NT2/D1 (cell line): ENCODE data around the gene M1AP.

ENCODE experiments used
- DNase-seq: peaks from one replicate; pipeline ENCODE4 v3.0.0-alpha.2; 2011; ENCODE audit warnings: low read depth, low spot score
- H3K27me3 ChIP-seq: 2 replicates; pipeline ENCODE4 v1.6.0; 2011; ENCODE audit warnings: mild to moderate bottlenecking; ENCODE audit not compliant: insufficient read length, insufficient read depth
- H3K36me3 ChIP-seq: 2 replicates; pipeline ENCODE4 v1.6.1; 2011; ENCODE audit warnings: mild to moderate bottlenecking, low read length, mixed read lengths; ENCODE audit not compliant: insufficient read depth, insufficient read length
- H3K4me1 ChIP-seq: 2 replicates; pipeline ENCODE4 v1.5.1; 2011; ENCODE audit not compliant: insufficient read depth, insufficient read length
- H3K4me3 ChIP-seq: 2 replicates; pipeline ENCODE4 v1.5.1; 2011; ENCODE audit warnings: low read depth; ENCODE audit not compliant: insufficient read length
- H3K9ac ChIP-seq: 2 replicates; pipeline ENCODE4 v1.6.0; 2011; ENCODE audit warnings: low read depth; ENCODE audit not compliant: insufficient read length
- H3K9me3 ChIP-seq: 2 replicates; pipeline ENCODE4 v1.5.1; 2011; ENCODE audit warnings: mild to moderate bottlenecking, low read length; ENCODE audit not compliant: insufficient read depth
- SUZ12 ChIP-seq: IDR thresholded peaks from 2 replicates; pipeline ENCODE4 v1.6.1; 2011; ENCODE audit not compliant: insufficient read length, insufficient read depth; ENCODE audit errors: extremely low read depth
- YY1 ChIP-seq: IDR thresholded peaks from 2 replicates; pipeline ENCODE4 v1.6.1; 2011; ENCODE audit not compliant: insufficient read length, insufficient read depth
- ZNF274 ChIP-seq: IDR thresholded peaks from 2 replicates; pipeline ENCODE4 v1.6.1; 2011; ENCODE audit warnings: mild to moderate bottlenecking, low read depth, low read length

M1AP gene

GRCh38 chr2:74553892-74554819 lies 94.0 kb downstream of the M1AP start, which contains the start of the genes DOK1 and LOXL3:
DOK1 (plus strand) TSS chr2:74554720; CDS start chr2:74554755, 35 bp downstream.
LOXL3 (minus strand) TSS chr2:74553942; CDS start chr2:74552634, 1,308 bp downstream.
- H3K4me3 ChIP-seq, result peak within 1 kb of the TSS; percentile 82
- peak within 1 kb of the TSS; percentile 76 for H3K9ac ChIP-seq
- TF ChIP-seq SUZ12, result no peak
- no peak for TF ChIP-seq ZNF274
- TF ChIP-seq YY1, result no peak
- H3K9me3 ChIP-seq, result no peaks in the 10 kb centered on the region
- H3K4me1 ChIP-seq, result peaks cover 7% of the 10 kb centered on the region
- DNase-seq, result peak; percentile 73
- H3K36me3 ChIP-seq, result peaks cover 15% of the 10 kb centered on the region
- peaks cover 46% of the 10 kb centered on the region for H3K27me3 ChIP-seq

- Histone ChIP-seq H3K27me3 (peaks cover 55% of the 10 kb centered on the region), H3K4me1 (peaks cover 7% of the 10 kb centered on the region), H3K9ac (peak overlapping the region; percentile 59), H3K36me3 (peaks cover 15% of the 10 kb centered on the region), H3K9me3 (no peaks in the 10 kb centered on the region), H3K4me3 (peak overlapping the region; percentile 82)
- TF ChIP-seq SUZ12 (no peak), YY1 (no peak), ZNF274 (no peak)
- DNase-seq, result no peak
These were observed 95.0 kb downstream of the M1AP start for GRCh38 chr2:74552914-74553811.

- Histone ChIP-seq H3K27me3 (peaks cover 64% of the 10 kb centered on the region), H3K9me3 (no peaks in the 10 kb centered on the region), H3K36me3 (peaks cover 15% of the 10 kb centered on the region), H3K9ac (no peak overlapping the region), H3K4me3 (no peak overlapping the region), H3K4me1 (peaks cover 7% of the 10 kb centered on the region)
- TF ChIP-seq SUZ12 (no peak), YY1 (no peak), ZNF274 (no peak)
- no peak for DNase-seq
These were observed 95.9 kb downstream of the M1AP start for GRCh38 chr2:74551942-74552913.

DNA sequence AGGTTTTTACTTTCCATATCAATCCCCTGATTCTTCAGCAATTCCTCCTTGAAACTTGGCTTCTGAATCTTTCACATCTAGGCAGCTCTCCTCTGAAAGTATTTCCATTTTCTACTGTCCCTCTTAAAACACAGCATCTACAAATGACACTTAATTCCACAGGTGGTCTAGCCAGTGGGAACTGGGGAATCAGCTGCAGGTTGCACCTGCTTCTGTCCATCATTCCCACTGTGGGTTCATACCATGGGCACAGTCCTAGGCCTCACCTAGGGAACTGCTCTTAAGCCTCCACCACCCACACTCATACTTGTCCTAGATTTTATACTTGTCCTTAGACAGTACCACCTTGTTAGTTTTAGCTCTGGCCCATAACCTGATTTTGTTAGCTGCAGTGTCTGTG lies 96.6 kb downstream of the M1AP start:
- peaks cover 66% of the 10 kb centered on the region for H3K27me3 ChIP-seq
- TF ChIP-seq ZNF274, result no peak
- TF ChIP-seq SUZ12, result no peak
- TF ChIP-seq YY1, result no peak
- H3K9ac ChIP-seq, result no peak overlapping the region
- H3K4me1 ChIP-seq, result peaks cover 7% of the 10 kb centered on the region
- H3K9me3 ChIP-seq, result no peaks in the 10 kb centered on the region
- H3K36me3 ChIP-seq, result peaks cover 8% of the 10 kb centered on the region
- no peak for DNase-seq
- H3K4me3 ChIP-seq, result no peak overlapping the region

DNA sequence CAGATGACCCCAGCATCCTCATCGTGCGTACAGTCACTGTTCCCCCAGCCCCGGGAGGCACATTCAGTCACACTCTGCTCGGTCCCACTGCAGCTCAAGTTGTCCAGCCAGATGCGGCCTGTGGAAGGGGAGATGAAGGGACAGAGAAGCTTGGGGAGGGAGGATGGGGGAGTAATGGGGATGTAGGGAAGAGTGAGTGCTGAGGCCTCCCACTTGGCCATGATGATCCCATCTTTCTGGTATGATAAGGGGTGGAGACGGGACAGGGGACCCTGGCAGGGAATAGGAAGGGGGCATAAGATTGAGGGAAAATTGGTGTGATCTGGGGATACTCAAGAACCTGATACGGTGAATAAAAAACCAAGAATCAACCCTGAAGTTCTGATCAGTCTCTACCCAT lies 97.9 kb downstream of the M1AP start:
- no peak overlapping the region for H3K4me3 ChIP-seq
- TF ChIP-seq YY1, result no peak
- no peak for TF ChIP-seq SUZ12
- TF ChIP-seq ZNF274, result no peak
- no peak overlapping the region for H3K9ac ChIP-seq
- H3K27me3 ChIP-seq, result peaks cover 54% of the 10 kb centered on the region
- H3K9me3 ChIP-seq, result no peaks in the 10 kb centered on the region
- peaks cover 3% of the 10 kb centered on the region for H3K36me3 ChIP-seq
- DNase-seq, result no peak
- peaks cover 4% of the 10 kb centered on the region for H3K4me1 ChIP-seq
